A673 (cell line): Measurements from ENCODE around the gene KCNC1.

Experiments used
- EZH2 ChIP-seq: fragments of 200-600 bp; sonication (generic); IDR thresholded peaks from 2 replicates; pipeline ENCODE4 v1.6.1; 2017; ENCODE audit warnings: borderline replicate concordance, low read depth, mild to moderate bottlenecking, mixed read lengths, antibody characterized with exemption, low read length; ENCODE audit not compliant: poor library complexity, severe bottlenecking
- TF ChIP-seq, protein P1 (sequence below): fragments of 300-800, 200-600 bp; sonication (generic); conservative IDR thresholded peaks from 2 replicates; pipeline ENCODE4 v1.5.1; 2017; ENCODE audit warnings: low read depth, mild to moderate bottlenecking, antibody characterized with exemption, low read length, moderate library complexity, mixed read lengths

DNA sequence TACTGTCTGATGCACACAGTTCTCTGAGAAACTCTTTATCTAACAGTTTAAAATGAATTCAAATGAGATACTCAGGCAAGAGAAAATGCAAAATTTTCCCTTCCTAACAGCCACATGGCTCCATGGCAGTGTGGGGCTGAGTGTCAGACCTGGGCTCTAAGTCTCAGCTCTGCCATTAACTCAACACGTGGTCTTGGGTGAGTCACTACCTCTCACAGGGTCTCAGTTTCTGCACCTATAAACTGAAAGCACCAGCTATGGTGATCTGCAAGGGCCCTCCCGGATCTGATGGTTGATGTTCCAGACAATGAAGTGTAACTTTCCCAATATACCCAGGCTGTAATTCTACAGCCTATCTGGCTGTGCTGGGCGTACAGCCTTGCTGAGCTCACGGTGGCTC lies 70.5 kb downstream of the KCNC1 start:
- TF ChIP-seq, protein P1, sequence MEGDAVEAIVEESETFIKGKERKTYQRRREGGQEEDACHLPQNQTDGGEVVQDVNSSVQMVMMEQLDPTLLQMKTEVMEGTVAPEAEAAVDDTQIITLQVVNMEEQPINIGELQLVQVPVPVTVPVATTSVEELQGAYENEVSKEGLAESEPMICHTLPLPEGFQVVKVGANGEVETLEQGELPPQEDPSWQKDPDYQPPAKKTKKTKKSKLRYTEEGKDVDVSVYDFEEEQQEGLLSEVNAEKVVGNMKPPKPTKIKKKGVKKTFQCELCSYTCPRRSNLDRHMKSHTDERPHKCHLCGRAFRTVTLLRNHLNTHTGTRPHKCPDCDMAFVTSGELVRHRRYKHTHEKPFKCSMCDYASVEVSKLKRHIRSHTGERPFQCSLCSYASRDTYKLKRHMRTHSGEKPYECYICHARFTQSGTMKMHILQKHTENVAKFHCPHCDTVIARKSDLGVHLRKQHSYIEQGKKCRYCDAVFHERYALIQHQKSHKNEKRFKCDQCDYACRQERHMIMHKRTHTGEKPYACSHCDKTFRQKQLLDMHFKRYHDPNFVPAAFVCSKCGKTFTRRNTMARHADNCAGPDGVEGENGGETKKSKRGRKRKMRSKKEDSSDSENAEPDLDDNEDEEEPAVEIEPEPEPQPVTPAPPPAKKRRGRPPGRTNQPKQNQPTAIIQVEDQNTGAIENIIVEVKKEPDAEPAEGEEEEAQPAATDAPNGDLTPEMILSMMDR = no peak
- TF ChIP-seq EZH2 = no peak
